K562 (cell line): ENCODE results near the gene PPP1R14B. TPM values are rescaled to one million over a fixed set of nuclear protein-coding genes. Genes with fewer than 3 reads are reported as not detected.

Experiments used
- MGA ChIP-seq: fragments of 450-650 bp; IDR thresholded peaks from 2 replicates; pipeline ENCODE4 v1.6.1; 2016; ENCODE audit warnings: mild to moderate bottlenecking, moderate library complexity
- SAFB ChIP-seq: fragments of 200-400 bp; formaldehyde crosslinking; IDR thresholded peaks from 2 replicates; pipeline ENCODE4 v1.6.1; 2017; ENCODE audit warnings: low read depth, low read length, borderline replicate concordance
- polyA plus RNA-seq, 8 experiments: library from polyadenylated mRNA; depleted of rRNA in 4 of 8; stranded (reverse) in 5 of 8; unstranded in 3 of 8; fragments of >200 nt; fragmentation: Nextera tagmentation in 2 of 8; fragmentation: Illumina TruSeq in 1 of 8; extraction: Ambion mirVana in 2 of 8; extraction: Trizol in 1 of 8; gene quantifications; 2 replicates each; pipeline versions ENCODE4 v1.2.1 to v1.2.3, GENCODE V29; 2011 to 2014; ENCODE audit warnings: inconsistent platforms in 1 of 8, missing spikeins in 1 of 8
- total RNA-seq, 7 experiments: library from RNA; depleted of rRNA in 6 of 7; stranded (reverse); fragments of >200 nt in 6 of 7; fragmentation: Illumina TruSeq in 2 of 7; extraction: Trizol in 2 of 7; gene quantifications; 2 replicates each; pipeline versions ENCODE4 v1.2.1 to v1.2.3, GENCODE V29; 2011 to 2021; ENCODE audit warnings: low replicate concordance in 1 of 7

The PPP1R14B gene
- total and polyA plus RNA-seq, 9 of the 15 experiments (the other 6 are each of a cell fraction or from before 2014, with no cell fraction given) = 7.7 to 566 (median 212) TPM

- TF ChIP-seq MGA (no peak), SAFB (no peak)
Observed at GRCh38 chr11:64268025-64268892, 21.5 kb upstream of the PPP1R14B start (continued).
